Stimulated activated CD4-positive, alpha-beta T cell treated with anti-CD3 and anti-CD28 coated beads, Interleukin-15, amount 100 ng/mL, for 24 hours (primary cell): Measurements from ENCODE around the gene PKNOX2.

Experiments used
- DNase-seq: peaks from one replicate; pipeline ENCODE4 v3.0.0-alpha.2; 2020

PKNOX2 gene

DNA sequence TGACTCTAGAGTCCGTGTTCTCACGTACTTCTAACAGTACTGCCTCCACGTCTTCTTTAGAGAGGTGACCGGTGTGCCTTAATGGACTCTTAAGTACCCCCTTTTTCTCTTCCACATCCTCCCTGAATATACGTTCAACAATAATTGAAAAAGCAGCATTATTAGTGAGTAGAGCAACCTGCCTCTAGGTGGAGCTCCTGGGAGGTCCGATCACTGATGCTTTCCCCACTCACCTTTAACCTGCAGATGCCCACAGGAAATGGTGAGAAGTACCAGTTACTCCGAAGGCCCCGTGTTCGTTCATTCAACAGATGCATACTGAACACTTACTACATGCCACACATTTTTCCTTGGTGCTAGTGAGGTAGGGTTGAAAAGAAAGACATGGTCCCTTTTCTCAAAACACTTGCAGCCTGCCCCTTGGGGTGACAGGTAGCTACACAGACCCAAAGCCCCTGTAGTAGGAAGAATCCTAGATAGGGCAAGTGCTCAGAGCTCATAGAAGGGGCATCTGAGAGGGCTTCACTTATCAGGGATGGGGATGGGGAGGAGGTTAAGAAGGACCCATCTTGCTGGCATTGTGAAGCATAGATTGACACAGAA, 258.8 kb downstream of the PKNOX2 start:
- DNase-seq = peak; percentile 25

DNA sequence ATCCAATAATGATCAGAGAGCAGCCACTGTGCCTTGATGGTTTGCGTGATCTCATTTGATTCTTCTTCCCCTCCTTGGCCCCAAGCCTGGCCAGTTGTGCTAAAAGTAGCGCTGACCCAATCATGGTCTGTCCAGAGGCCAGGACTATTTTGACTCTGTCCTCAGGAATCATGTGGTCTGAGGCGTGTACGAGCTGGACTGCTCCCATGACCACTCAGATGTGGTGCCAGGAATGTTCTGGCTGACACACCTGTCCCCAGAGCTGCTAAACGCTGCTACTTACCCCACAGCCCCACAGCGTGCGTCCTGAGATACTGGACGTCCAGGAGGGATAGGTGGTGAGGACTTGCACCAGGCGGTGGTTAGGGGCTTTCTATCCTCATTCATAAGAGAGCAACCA, 261.1 kb downstream of the PKNOX2 start:
- no peak for DNase-seq

DNA sequence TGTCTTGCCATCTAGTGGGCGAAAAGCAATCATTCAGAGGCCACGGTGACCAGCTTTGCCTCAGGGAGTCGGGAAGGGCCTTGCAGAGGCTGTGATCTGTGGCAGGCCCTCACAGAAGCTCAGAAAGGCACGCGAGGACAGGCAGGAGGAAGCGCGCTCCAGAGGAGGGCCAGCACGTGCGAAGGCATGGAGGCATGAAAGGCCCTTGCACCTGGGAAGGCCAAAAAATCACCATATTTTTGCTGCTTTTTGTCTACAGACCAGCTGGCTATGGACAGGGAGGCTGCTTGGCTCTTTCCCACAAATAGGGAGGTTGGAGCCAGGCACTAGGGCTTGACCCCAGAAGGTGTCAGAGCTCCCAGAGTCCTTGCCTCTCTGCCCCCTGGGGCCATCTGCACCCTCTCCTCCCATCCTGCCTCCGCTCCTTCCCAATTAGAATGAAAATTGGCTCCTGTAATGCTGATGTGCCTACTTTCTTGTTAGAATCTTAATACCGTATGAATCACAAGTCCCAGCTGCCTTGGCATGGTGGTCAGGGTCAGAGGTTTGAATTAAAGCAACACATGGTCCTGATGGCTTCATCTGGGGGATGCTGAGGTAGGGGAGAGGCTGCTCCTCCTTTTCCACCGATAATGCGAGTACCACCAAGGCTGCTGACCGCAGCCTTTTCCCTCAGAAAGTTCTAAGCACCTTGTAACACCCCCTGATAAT, 262.4 kb downstream of the PKNOX2 start:
- no peak for DNase-seq

DNA sequence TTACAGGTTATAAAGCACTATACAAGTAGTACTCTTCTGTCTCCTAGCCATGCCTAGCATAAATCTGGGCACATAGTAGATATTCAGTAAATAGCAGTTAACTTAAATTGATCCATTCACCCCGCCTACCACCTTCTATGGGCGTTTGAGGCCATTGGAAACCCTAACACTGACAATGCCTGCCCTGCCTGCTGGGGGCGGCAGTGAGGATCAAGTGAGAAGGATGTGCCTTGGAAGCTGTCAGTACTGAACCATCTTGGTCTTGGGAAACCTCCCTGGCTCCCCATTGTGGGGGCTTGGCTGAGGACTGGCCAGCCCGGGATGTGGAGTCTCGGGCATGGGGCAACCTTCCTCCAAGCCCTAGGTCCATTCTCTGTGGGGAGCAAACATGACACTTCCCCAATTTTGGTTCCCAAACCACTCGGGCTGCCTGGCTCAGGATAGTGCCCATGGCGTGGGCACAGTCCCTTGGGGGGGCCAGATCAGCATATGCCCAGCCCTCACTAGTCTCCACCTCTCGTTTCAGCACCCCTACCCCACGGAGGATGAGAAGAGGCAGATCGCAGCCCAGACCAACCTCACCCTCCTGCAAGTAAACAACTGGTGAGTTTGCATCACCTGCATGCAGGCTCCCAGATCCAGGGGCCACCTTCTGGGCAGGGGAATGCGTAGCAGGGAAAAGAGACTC, 264.1 kb downstream of the PKNOX2 start:
- DNase-seq = no peak

DNA sequence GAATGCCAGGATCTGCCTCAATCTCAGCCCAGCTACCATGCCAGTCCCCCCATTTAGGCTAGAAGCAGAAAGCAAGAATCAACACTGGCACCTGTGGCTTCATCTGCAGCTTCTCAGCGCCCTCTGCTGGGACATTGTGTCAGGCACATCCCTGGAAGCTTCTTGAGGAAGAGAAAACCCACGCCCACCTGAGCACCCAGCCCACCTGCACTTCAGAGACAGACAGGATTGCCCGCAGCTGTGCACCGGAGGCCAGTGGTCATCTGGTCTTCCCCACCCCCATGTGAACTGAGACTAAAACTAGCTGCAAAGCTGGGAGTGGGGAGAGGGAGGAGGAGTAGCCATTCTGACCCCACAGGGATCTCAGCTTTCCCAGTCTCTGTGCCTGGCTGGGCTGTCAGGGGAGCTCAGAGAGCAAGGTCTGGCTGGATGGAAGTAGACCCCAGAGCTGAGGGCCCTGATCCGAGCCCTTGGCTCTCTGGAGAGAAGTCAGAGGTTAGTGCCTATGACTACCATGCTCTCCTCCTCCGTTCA, 264.7 kb downstream of the PKNOX2 start:
- peak; percentile 68 for DNase-seq

DNA sequence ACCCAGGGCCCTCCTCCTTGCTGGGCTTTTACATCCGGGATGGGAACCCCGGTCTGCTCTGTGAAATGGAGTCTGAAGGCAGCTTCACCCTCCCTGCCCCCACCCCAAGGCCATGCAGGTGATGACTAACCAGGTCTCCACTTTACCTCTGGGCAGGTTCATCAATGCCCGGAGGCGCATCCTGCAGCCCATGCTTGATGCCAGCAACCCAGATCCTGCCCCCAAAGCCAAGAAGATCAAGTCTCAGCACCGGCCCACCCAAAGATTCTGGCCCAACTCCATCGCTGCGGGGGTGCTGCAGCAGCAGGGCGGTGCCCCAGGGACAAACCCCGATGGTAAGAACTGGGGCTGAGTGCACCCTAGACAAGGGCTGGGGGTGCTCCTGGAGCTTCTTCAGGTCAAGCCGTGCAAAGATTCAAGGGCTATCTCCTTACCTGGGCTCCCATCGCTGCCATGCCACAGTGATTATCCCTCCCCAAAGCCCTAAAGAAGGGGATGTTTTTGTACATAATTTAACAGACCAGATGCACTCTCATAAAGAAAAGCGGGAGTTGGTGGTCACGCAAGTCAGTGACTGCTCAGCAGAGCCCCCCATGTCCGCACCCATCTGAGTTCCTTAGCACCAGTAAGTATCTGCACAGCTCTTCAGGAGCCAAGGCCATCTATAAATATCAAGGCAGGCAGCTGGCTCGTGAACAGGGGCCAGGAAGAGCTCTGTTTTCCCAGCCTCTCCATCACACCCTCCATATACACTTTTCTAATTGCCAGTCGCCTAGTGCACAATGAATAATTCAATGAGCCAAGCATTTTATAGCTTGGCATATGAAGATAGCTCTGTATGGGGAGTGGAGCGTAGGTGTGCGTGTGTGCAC, 265.5 kb downstream of the PKNOX2 start:
- DNase-seq = no peak

DNA sequence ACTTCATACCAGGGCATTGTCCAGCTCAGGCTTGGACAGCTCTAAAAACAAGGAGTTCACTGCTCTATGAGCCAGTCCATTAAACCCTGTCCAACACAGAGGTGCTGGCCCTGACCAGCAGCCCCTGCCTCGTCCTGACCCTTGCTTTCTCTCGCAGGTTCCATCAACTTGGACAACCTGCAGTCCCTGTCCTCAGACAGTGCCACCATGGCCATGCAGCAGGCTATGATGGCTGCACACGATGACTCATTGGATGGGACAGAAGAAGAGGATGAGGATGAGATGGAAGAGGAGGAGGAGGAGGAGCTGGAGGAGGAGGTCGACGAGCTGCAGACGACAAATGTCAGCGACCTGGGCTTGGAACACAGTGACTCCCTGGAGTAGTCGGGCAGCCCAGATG, 266.5 kb downstream of the PKNOX2 start:
- no peak for DNase-seq

DNA sequence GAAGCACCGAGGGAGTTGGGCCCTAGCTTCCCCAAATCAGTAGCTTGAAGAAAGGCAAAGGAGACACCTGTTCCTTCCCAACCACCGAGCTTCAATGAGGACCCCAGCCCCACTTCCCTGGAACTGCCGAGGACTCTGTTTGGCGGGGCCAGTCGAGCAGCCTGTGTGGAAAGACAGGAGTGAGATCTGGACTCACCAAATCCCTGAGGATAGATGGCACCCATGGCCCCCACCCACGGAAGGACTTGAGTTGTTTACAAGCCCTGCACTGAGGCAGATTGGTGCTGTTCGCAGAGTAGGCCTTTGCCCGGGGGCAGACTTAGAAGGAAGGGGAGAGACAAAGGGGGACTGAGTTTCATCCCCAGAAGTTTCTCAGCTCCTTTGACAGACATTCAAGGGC, 266.9 kb downstream of the PKNOX2 start:
- DNase-seq = no peak

DNA sequence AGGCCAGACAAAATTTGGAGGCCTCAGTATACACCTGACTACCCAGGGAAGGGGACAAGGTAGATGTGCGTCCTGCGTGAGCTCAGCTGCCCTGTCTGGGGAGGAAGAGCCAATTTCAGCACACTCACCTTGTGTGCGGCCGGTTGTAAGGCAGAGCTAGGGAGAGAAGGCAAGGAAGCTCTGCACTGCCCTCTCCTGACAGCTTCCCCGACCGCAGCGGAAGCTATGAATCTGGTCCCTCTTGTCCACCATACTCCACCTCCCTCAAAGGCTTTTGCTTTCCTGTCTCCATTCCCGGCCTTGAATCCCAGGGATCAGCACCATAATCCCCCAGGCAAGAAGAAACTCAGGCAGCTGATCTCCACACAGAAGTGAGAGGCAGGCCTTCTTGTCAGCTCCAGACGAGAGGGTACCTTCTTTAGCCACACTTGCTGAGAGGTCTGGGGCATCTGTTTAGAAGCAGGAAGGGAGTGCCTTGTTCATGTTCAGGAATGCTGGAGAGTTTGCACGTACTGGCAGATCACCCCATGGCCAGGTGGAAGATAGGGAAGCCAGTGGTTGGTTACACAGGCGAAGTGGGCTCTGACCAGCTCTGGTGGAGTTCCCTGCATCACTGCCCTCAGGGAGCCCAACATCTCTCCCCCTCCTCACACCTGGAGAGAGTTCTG, 269.0 kb downstream of the PKNOX2 start:
- DNase-seq = peak; percentile 32

DNA sequence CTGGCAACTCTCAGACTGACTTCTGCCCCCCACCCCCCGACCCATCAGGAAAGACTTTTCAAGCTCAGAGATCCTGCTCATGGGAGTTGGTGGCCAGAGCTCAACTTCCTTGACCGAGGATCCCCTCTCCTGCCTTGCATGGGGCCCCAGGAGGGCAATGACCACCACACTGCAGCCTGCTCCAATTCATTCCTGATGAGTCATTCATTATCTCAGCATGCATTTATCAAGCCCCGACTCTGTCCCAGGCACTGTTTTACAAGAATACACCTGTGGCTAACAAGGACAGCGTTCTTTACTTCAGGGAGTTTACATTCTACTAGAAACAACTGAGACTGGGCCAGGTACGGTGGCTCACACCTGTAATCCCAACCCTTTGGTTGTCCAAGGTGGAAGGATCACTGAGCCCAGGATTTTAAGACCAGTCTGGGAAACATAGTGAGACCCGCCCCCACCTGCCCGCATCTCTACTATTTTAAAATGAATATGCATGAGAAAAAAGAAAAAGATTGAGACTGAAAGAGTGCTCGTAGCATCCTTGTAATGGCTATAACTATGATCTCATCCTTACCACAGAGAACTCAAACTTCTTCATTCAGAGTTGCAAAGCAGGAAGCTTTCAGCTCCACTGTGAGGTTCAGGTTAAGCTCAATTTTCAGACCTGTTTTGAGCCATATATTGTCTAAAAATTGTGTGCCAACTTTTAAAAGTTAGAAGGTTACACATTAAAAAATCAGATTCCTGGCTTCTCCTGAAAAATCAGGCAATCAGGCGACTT, 271.1 kb downstream of the PKNOX2 start:
- DNase-seq = no peak

DNA sequence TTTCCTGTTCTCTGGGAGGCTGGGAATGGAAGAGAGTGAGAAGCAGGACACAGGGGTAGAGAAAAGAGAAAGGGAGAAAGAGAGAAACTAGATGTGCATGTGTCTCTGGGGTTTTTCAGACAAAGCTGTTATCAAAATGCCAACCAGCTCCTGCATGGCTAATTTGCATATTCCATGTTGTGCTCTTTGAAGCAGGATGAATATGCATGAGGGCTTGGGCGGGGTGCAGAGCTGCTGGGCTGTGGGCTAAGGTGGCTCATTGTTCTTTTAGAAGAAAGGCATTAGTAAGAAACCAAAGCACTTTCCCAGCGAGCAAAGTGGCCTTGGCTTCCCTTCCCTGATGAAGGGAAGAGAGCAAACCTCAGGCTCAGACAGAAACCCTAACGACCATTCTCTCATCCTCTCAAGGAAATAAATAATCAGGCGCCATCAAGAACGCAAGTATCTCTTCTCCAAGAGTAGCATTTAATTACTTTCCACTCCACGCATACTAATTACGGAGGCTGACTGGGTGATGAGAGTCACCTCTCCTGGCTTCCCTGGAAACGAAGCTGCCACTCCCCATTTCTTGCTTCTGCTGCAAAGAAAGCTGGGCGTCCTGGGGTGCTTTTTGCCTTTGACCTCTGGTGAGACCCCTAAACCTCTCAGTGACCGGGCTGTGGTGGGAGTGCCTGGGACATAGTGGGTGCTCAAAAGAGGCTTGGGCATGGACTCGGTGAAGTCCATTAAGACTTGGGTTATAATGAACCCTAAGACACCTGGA, 277.3 kb downstream of the PKNOX2 start:
- no peak for DNase-seq

DNA sequence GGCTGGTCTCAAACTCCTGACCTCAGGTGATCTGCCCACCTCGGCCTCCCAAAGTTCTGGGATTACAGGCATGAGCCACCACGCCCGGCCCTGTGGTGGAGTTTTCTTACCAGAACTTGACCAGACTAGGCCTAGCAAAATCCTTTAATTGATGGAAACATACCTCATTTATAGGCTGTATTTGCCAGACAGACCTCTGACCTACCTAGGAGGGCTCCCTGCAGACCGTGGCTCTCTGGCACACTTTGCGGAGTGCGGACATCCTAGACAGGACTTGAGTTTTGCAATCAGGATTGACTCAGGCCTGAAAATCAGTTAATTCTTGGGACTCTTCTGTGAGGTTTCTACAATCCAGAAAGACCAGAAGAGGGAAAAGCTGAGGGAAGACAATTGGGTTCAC, 278.4 kb downstream of the PKNOX2 start:
- DNase-seq = no peak

DNA sequence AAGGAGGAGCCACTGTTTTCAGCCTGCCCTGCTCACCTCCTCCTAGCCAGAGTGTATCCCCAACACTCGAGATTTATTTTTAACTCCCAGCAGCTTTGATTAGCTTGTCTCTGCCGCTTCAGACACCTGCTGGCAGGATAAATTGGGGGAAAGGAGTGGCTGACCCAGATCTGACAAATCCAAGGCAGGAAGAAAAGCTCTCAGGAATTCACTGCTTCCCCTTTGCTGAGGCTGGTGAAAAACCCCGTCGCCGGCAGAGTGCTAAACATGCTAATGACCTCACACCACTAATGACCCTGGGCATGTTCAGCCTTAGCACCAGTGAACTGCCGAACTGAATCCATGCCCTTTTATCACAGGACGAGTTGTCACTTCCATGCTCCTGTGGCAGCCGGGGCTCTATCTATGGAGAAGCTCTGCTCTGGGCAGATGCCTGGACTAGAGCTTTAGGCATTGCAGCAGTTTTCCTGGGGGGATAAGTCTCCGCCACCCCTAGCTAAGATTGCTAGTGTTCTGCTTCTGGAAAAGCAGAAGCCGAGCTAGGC, 279.3 kb downstream of the PKNOX2 start:
- DNase-seq = no peak

DNA sequence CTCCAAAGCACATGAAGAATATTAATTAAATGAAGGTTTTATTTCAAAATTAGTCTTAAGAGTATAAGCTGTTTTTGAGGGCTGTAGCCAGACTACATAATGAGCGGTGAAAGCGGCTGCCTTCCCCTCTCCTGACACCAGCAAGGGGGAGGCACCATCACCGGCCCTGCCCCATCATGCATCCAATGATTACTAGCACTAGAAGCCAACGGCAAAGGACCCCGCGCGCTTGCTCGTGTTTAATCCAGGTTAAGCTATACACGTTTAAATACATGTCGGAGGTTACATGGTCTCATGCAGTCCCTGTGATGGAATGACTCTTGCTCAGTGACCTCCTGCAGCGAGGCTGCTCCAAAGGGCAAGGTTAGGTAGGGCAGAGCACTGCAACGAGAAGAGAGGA, 281.2 kb downstream of the PKNOX2 start:
- no peak for DNase-seq

DNA sequence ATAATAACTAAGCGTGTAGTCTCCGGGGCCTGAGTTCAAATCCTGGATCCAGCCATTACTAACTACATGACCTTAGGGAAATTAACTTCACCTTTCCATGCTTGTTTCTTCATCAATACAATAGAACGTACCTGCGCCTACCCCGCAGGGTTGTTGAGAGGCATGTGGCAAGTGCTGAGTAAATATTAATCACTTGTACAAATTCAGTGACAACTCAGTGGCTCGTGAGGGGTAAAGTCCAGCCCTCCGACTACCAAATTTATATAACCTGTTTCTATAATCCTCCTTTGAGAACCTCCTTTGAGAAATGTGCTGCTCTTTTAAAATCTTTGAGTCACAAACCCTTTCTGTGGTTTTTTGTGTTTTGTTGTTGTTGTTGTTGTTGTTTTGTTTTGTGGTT, 281.7 kb downstream of the PKNOX2 start:
- DNase-seq = no peak

DNA sequence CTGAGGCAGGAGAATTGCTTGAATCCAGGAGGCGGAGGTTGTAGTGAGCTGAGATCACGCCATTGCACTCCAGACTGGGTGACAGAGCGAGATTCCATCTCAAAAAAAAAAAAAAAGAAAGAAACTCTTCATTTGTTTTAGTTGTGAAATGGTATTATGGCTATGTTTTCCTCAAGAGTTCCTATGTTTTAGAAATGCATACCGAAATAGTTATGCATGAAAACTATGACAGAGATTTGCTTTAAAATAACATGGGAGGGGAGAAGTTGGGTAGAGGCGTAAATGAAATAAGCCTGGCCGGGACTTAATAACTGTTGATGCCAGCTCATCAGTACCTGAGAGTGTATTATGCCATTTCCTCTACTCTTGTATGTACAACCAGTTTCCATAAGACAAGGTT, 283.2 kb downstream of the PKNOX2 start:
- DNase-seq = no peak

DNA sequence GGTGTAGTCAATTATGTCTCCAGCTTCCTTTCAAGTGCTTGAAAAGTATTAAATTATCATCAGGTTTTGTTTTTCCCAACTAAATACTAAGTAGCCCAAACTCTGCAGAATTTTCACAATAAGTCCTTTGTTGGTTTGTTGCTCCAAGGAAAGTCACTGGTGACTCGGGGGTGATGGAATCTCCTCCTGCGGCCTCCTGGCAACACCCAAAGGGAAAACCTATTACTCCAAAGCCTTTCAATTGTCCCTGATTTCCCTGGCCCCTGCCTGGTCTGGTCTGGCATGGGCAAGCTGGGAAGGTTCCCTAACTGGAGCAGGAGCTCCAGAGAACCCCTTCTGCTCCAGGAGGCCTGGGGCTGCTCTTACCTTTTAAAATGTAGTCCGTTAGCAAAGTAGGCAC, 283.6 kb downstream of the PKNOX2 start:
- DNase-seq = no peak

DNA sequence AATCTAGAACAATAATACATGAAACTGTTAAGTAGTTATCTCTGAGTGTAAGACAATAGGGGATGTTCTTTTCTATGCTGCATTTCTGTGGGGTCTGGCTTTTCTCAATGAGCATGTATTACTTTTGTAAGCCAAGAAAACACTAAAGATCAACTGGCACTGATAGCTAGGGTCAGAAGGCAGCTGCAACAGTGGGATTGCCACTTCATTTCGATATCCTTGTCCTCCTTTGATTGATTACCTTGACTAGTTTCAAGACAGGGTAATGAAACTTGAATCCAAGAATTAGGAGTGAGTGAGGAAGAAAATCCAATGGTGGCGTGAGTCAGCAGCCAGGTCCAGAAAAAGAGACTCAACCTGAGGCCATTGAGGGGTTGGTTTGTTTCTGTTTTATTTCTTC, 285.0 kb downstream of the PKNOX2 start:
- DNase-seq = no peak

DNA sequence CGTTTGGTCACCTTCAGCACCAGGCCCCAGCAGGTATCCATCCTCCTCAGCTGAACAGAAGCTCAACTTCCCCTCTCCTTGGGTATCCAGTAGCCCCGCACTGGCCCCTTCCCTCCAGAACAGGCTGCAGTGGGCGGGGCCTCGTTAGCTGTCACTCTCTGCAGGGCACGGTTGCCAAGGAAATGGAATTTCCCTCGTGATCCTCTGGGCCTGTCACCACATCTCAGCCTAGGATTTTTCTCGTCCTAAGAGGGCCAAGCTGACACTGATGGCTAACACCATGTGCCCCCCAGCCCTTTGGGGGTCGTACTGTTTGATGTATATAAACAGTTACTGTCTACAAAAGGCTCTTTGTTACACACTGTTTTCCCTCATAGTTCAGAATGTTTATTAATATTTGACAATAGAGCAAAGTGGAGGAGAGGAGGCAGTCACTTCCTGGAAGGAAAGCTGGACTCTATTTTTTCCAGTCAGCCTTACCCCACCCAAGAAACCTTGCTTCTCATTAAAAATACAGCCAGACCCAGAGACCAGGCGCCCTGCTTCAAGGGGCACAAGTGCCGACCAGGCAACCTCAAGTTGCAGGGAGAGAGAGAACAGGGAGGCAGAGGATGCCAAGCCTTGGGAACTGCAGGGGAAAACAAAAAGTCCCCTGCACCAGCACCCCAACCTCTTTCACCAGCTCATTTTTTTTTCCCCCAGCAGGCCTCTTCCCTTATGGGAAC, 287.0 kb downstream of the PKNOX2 start:
- peak; percentile 34 for DNase-seq

DNA sequence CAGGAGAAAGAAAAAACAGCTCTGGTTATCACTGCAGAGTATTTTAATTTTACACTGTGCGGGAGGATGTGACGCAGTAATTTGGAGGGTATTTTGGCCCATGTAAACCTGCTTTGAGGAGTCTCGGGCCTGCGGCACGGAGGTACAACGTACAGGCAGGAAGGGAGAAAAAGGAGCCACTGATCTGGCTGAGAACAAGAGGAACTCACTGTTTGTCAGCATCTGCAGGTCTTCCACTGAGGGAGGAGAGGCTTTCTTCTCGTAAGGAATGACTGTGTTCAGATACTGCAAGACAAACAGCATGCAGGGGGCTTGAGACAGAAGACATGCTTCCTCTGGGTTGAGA, 287.5 kb downstream of the PKNOX2 start:
- no peak for DNase-seq
